ENCODE data around the gene PSTPIP2.

The PSTPIP2 gene

GRCh38 chr18:46069524-46069923, 2.5 kb downstream of the PSTPIP2 start:
- peak; percentile 25 for DNase-seq (ENCODE audit: low read depth)

GRCh38 chr18:46068763-46069162, 3.3 kb downstream of the PSTPIP2 start:
- DNase-seq (ENCODE audit: low read depth) = peak; percentile 15

GRCh38 chr18:46067438-46068007, 4.5 kb downstream of the PSTPIP2 start:
- DNase-seq (ENCODE audit: low read depth) = peak; percentile 59

GRCh38 chr18:46062781-46063180, 9.3 kb downstream of the PSTPIP2 start:
- DNase-seq (ENCODE audit: low read depth) = no peak

- no peak for DNase-seq (ENCODE audit: low read depth)
Observed at GRCh38 chr18:46061796-46062195, 10.3 kb downstream of the PSTPIP2 start.

- DNase-seq (ENCODE audit: low read depth) = no peak
Observed at GRCh38 chr18:46061387-46061786, 10.7 kb downstream of the PSTPIP2 start.

- DNase-seq (ENCODE audit: low read depth) = no peak
Observed at GRCh38 chr18:46060359-46060841, 11.7 kb downstream of the PSTPIP2 start.

GRCh38 chr18:46055838-46056230, 16.2 kb downstream of the PSTPIP2 start:
- DNase-seq (ENCODE audit: low read depth) = no peak

GRCh38 chr18:46054956-46055837, 16.9 kb downstream of the PSTPIP2 start:
- DNase-seq (ENCODE audit: low read depth) = no peak

GRCh38 chr18:46053368-46054095, 18.5 kb downstream of the PSTPIP2 start:
- peak; percentile 54 for DNase-seq (ENCODE audit: low read depth)

- peak; percentile 77 for DNase-seq (ENCODE audit: low read depth)
Observed at GRCh38 chr18:46051731-46052461, 20.2 kb downstream of the PSTPIP2 start.

GRCh38 chr18:46050268-46050667, 21.8 kb downstream of the PSTPIP2 start:
- no peak for DNase-seq (ENCODE audit: low read depth)

GRCh38 chr18:46048641-46049040, 23.4 kb downstream of the PSTPIP2 start:
- no peak for DNase-seq (ENCODE audit: low read depth)

GRCh38 chr18:46047369-46047768, 24.7 kb downstream of the PSTPIP2 start:
- peak; percentile 31 for DNase-seq (ENCODE audit: low read depth)

- DNase-seq (ENCODE audit: low read depth) = no peak
Observed at GRCh38 chr18:46046688-46047087, 25.4 kb downstream of the PSTPIP2 start.

GRCh38 chr18:46046126-46046525, 25.9 kb downstream of the PSTPIP2 start:
- no peak for DNase-seq (ENCODE audit: low read depth)

GRCh38 chr18:46042571-46043123, 29.4 kb downstream of the PSTPIP2 start:
- peak; percentile 54 for DNase-seq (ENCODE audit: low read depth)

GRCh38 chr18:46040747-46041104, 31.3 kb downstream of the PSTPIP2 start:
- no peak for DNase-seq (ENCODE audit: low read depth)

GRCh38 chr18:46040033-46040746, 31.9 kb downstream of the PSTPIP2 start:
- DNase-seq (ENCODE audit: low read depth) = no peak

- no peak for DNase-seq (ENCODE audit: low read depth)
Observed at GRCh38 chr18:46037512-46038305, 34.4 kb downstream of the PSTPIP2 start.
